ENCODE measurements around the gene EVC.
"Not testable (repeated sequence)": the region's sequence is repeated elsewhere in the genome, so short reads cannot be mapped to it uniquely, and the experiment has no call there.

Gene EVC

DNA sequence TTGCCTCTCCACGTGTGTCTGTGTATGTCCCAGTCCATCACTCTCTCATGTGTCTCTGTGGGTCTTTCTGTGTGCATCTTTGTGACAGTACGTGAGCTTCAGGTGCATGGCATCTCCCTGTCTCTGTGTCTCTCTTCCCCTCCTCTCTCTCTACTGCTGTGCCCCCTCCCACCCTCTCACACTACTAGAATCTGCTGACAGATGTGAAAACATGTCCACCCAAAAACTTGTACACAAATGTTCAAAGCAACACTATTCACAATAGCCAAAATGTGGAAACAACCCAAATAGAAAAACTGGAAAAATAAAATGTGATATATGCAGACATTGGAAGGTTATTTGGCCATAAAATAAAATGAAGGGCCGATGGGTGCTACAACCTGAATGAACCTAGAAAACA is 10.0 kb downstream of the EVC start:
- Histone ChIP-seq H3K27ac (ENCODE audit: low read length) (no peak overlapping the region), H3K27me3 (replicated peaks; ENCODE audit: insufficient read depth, low read length) (no peaks in the 10 kb centered on the region), H3K4me3 (ENCODE audit: low read length) (no peak overlapping the region), H3K9me3 (replicated peaks; ENCODE audit: insufficient read depth, low read length) (no peaks in the 10 kb centered on the region), H3K4me1 (ENCODE audit: low read length) (no peaks in the 10 kb centered on the region), H4K20me1 (ENCODE audit: insufficient read depth, low read length) (no peaks in the 10 kb centered on the region), H3F3A (ENCODE audit: insufficient read depth, low read length) (no peaks in the 10 kb centered on the region), H3K4me2 (ENCODE audit: low read depth, low read length) (no peak overlapping the region), H3K79me2 (ENCODE audit: low read length) (peaks cover 86% of the 10 kb centered on the region), H3K9me2 (replicated peaks; ENCODE audit: insufficient read depth, low read length) (no peaks in the 10 kb centered on the region), H3K36me3 (replicated peaks; ENCODE audit: insufficient read depth, low read length) (0 out of 2 replicates have a peak, but pooled peaks cover 3% of the 10 kb centered on the region), H2AFZ (ENCODE audit: low read length) (no peak overlapping the region), H3K9ac (ENCODE audit: low read length) (no peak overlapping the region)
- no peak for DNase-seq
- TF ChIP-seq EZH2phosphoT487 (IDR thresholded peaks at IDR 0.05; ENCODE audit: low read length): no peak

DNA sequence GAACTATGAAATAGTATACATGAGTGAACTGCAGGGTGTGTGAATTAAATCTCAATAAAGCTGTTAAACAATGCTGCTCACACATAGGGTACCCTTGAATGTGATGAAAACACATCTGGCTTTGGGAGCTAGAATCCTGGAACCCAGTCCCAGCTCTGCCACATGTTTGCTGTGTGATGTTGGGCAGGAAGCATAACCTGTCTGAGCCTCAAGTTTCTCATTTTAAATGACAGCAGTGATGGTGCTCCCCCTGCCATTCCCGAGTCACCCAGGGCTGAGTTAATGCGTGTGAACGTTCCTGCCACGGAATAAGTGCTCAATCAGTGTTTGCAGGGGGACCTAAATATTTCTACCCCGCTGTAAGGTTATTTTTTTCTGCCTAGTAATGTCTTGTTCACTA is 10.9 kb downstream of the EVC start:
- Histone ChIP-seq H4K20me1 (ENCODE audit: insufficient read depth, low read length) (no peaks in the 10 kb centered on the region), H3K4me1 (ENCODE audit: low read length) (no peaks in the 10 kb centered on the region), H3K79me2 (ENCODE audit: low read length) (peaks cover 80% of the 10 kb centered on the region), H3K9me3 (replicated peaks; ENCODE audit: insufficient read depth, low read length) (no peaks in the 10 kb centered on the region), H3K36me3 (replicated peaks; ENCODE audit: insufficient read depth, low read length) (0 out of 2 replicates have a peak, but pooled peaks cover 3% of the 10 kb centered on the region), H3K27me3 (replicated peaks; ENCODE audit: insufficient read depth, low read length) (no peaks in the 10 kb centered on the region), H3K27ac (ENCODE audit: low read length) (no peak overlapping the region), H2AFZ (ENCODE audit: low read length) (no peak overlapping the region), H3K9me2 (replicated peaks; ENCODE audit: insufficient read depth, low read length) (no peaks in the 10 kb centered on the region), H3F3A (ENCODE audit: insufficient read depth, low read length) (no peaks in the 10 kb centered on the region), H3K4me2 (ENCODE audit: low read depth, low read length) (no peak overlapping the region), H3K4me3 (ENCODE audit: low read length) (no peak overlapping the region), H3K9ac (ENCODE audit: low read length) (no peak overlapping the region)
- TF ChIP-seq EZH2phosphoT487 (IDR thresholded peaks at IDR 0.05; ENCODE audit: low read length): no peak
- TF ChIP-seq, protein P1, sequence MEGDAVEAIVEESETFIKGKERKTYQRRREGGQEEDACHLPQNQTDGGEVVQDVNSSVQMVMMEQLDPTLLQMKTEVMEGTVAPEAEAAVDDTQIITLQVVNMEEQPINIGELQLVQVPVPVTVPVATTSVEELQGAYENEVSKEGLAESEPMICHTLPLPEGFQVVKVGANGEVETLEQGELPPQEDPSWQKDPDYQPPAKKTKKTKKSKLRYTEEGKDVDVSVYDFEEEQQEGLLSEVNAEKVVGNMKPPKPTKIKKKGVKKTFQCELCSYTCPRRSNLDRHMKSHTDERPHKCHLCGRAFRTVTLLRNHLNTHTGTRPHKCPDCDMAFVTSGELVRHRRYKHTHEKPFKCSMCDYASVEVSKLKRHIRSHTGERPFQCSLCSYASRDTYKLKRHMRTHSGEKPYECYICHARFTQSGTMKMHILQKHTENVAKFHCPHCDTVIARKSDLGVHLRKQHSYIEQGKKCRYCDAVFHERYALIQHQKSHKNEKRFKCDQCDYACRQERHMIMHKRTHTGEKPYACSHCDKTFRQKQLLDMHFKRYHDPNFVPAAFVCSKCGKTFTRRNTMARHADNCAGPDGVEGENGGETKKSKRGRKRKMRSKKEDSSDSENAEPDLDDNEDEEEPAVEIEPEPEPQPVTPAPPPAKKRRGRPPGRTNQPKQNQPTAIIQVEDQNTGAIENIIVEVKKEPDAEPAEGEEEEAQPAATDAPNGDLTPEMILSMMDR (IDR thresholded peaks at IDR 0.05; ENCODE audit: low read length): no peak
- no peak for TF ChIP-seq EZH2 (optimal IDR thresholded peaks at IDR 0.05; ENCODE audit: low read depth, low read length)
- no peak for DNase-seq

DNA sequence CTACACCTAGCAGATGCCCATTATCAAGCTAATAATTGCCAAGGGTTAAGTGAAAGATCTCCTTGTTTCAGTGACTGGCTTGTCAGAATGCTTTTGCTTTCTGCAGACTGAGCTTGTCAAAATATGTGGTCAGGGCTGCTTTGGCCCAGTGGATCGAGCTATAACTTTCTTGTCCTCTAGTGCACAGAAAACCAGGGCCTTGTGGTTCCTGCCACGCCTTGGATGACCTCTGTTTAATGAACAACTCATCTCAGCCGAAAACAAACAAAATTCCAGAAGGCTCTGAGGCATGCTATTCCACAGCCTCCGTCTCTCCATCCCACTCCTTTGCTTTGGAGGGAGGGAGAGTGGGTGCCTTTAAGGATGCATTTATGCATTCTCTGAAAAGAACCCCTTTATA is 11.3 kb downstream of the EVC start:
- Histone ChIP-seq H3K9me2 (replicated peaks; ENCODE audit: insufficient read depth, low read length) (no peaks in the 10 kb centered on the region), H3K79me2 (ENCODE audit: low read length) (peaks cover 76% of the 10 kb centered on the region), H3K9ac (ENCODE audit: low read length) (no peak overlapping the region), H3F3A (ENCODE audit: insufficient read depth, low read length) (no peaks in the 10 kb centered on the region), H2AFZ (ENCODE audit: low read length) (no peak overlapping the region), H3K4me2 (ENCODE audit: low read depth, low read length) (no peak overlapping the region), H3K9me3 (replicated peaks; ENCODE audit: insufficient read depth, low read length) (no peaks in the 10 kb centered on the region), H3K27me3 (replicated peaks; ENCODE audit: insufficient read depth, low read length) (no peaks in the 10 kb centered on the region), H3K4me3 (ENCODE audit: low read length) (no peak overlapping the region), H3K4me1 (ENCODE audit: low read length) (no peaks in the 10 kb centered on the region), H3K36me3 (replicated peaks; ENCODE audit: insufficient read depth, low read length) (0 out of 2 replicates have a peak, but pooled peaks cover 3% of the 10 kb centered on the region), H3K27ac (ENCODE audit: low read length) (no peak overlapping the region), H4K20me1 (ENCODE audit: insufficient read depth, low read length) (no peaks in the 10 kb centered on the region)
- no peak for DNase-seq
- TF ChIP-seq EZH2 (optimal IDR thresholded peaks at IDR 0.05; ENCODE audit: low read depth, low read length): no peak
- TF ChIP-seq EZH2phosphoT487 (IDR thresholded peaks at IDR 0.05; ENCODE audit: low read length): no peak
- TF ChIP-seq, protein P1 (IDR thresholded peaks at IDR 0.05; ENCODE audit: low read length): no peak

DNA sequence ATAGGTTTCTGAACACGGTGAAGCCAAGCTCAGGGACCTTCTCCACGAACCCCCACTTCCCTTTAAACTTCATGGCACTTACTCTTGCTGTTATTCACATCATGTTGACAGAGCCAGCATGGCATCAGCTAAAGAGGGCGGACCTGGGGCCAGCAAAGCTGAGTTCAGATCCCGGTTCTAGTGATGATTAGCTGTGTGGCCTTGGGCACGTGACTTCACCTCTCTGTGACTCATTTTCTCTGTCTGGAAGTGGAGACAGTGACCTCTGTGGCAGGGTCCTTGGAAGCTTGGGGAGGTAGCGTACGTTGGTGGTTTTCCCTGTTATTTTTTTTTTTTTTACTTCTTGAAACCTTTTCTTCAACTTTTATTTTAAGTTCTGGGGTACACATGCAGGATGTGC is 13.4 kb downstream of the EVC start:
- Histone ChIP-seq H3K4me2 (ENCODE audit: low read depth, low read length) (no peak overlapping the region), H4K20me1 (ENCODE audit: insufficient read depth, low read length) (no peaks in the 10 kb centered on the region), H3K9me2 (replicated peaks; ENCODE audit: insufficient read depth, low read length) (no peaks in the 10 kb centered on the region), H3K4me3 (ENCODE audit: low read length) (no peak overlapping the region), H3K27ac (ENCODE audit: low read length) (no peak overlapping the region), H3K36me3 (replicated peaks; ENCODE audit: insufficient read depth, low read length) (0 out of 2 replicates have a peak, but pooled peaks cover 3% of the 10 kb centered on the region), H3K9me3 (replicated peaks; ENCODE audit: insufficient read depth, low read length) (no peaks in the 10 kb centered on the region), H2AFZ (ENCODE audit: low read length) (no peak overlapping the region), H3F3A (ENCODE audit: insufficient read depth, low read length) (no peaks in the 10 kb centered on the region), H3K4me1 (ENCODE audit: low read length) (no peaks in the 10 kb centered on the region), H3K79me2 (ENCODE audit: low read length) (peaks cover 68% of the 10 kb centered on the region), H3K27me3 (replicated peaks; ENCODE audit: insufficient read depth, low read length) (no peaks in the 10 kb centered on the region), H3K9ac (ENCODE audit: low read length) (no peak overlapping the region)
- no peak for DNase-seq
- no peak for TF ChIP-seq EZH2 (optimal IDR thresholded peaks at IDR 0.05; ENCODE audit: low read depth, low read length)
- TF ChIP-seq EZH2phosphoT487 (IDR thresholded peaks at IDR 0.05; ENCODE audit: low read length): no peak
- TF ChIP-seq, protein P1 (IDR thresholded peaks at IDR 0.05; ENCODE audit: low read length): no peak

DNA sequence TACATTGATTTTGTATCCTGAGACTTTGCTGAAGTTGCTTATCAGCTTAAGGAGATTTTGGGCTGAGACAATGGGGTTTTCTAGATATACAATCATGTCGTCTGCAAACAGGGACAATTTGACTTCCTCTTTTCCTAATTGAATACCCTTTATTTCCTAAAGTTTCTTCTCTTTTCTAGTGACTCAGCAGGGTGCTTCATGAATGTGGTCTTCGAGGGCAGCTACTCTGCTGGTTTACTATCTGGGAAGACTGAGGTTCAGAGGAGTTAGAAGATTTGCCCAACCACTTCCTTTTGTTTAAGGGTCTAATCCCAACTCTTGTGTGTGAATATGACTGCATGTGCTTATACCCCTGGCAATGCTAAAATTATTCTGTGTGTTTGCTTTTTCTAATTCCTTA is 17.4 kb downstream of the EVC start:
- not testable (repeated sequence) for H3F3A ChIP-seq (ENCODE audit: insufficient read depth, low read length); H4K20me1 ChIP-seq (ENCODE audit: insufficient read depth, low read length); H3K27me3 ChIP-seq (replicated peaks; ENCODE audit: insufficient read depth, low read length); H3K9me3 ChIP-seq (replicated peaks; ENCODE audit: insufficient read depth, low read length); H3K4me3 ChIP-seq (ENCODE audit: low read length); H2AFZ ChIP-seq (ENCODE audit: low read length); DNase-seq; H3K4me1 ChIP-seq (ENCODE audit: low read length); H3K4me2 ChIP-seq (ENCODE audit: low read depth, low read length); H3K36me3 ChIP-seq (replicated peaks; ENCODE audit: insufficient read depth, low read length); H3K27ac ChIP-seq (ENCODE audit: low read length); H3K9me2 ChIP-seq (replicated peaks; ENCODE audit: insufficient read depth, low read length); H3K9ac ChIP-seq (ENCODE audit: low read length)
- peaks cover 44% of the 10 kb centered on the region for H3K79me2 ChIP-seq (ENCODE audit: low read length)

Measured in MM.1S (cell line).